CD4-positive, alpha-beta T cell (primary cell): ENCODE data around the gene ATP5F1D. TPM values are rescaled to one million over a fixed set of nuclear protein-coding genes. Genes with fewer than 3 reads are reported as not detected.

Experiments
- ATAC-seq: fragments of 200-7000 bp; cut with Tn5 transposase; one replicate; pipeline ENCODE4 v1.10.0; 2022; ENCODE audit warnings: mild to moderate bottlenecking; ENCODE audit not compliant: poor library complexity
- CTCF ChIA-PET: fragments of 350-600 bp; sonication (Branson Sonifier 250); formaldehyde crosslinking; loops from one replicate; lab custom pipeline; 2021; ENCODE audit warnings: antibody characterized with exemption, inconsistent platforms; lab: Charles Lee
- POLR2A ChIA-PET: fragments of 350-600 bp; sonication (Branson Sonifier 250); formaldehyde crosslinking; loops from one replicate; lab custom pipeline; 2021; ENCODE audit warnings: antibody characterized with exemption, inconsistent platforms; lab: Charles Lee
- DNase-seq, 14 experiments: peaks; one replicate each; pipeline ENCODE4 v3.0.0-alpha.2; 2013 to 2020; ENCODE audit warnings: mixed read lengths in 2 of 14
- H3K27ac ChIP-seq, 2 donors: one replicate each; pipeline versions ENCODE4 v1.5.1 to v1.7.0; 2013; ENCODE audit warnings: low read length in 2 of 2, low read depth in 1 of 2, mild to moderate bottlenecking in 1 of 2
- H3K27me3 ChIP-seq, 2 experiments: 1 replicate in 1 of 2; 2 replicates in 1 of 2; pipeline versions ENCODE4 v1.6.1 to v1.7.0; 2013; ENCODE audit warnings: low read length in 2 of 2, control low read depth in 1 of 2, mild to moderate bottlenecking in 1 of 2, moderate library complexity in 1 of 2; ENCODE audit not compliant: insufficient read depth in 2 of 2, control insufficient read depth in 1 of 2
- H3K36me3 ChIP-seq: one replicate; pipeline ENCODE4 v1.6.1; 2013; ENCODE audit warnings: low read length, control low read depth; ENCODE audit not compliant: insufficient read depth
- H3K4me1 ChIP-seq: one replicate; pipeline ENCODE4 v1.6.1; 2013; ENCODE audit warnings: low read length, control low read depth; ENCODE audit not compliant: insufficient read depth
- H3K4me3 ChIP-seq: one replicate; pipeline ENCODE4 v1.5.1; 2013; ENCODE audit warnings: mild to moderate bottlenecking, low read length, moderate library complexity
- H3K9me3 ChIP-seq, 2 experiments: 1 replicate in 1 of 2; 2 replicates in 1 of 2; pipeline versions ENCODE4 v1.6.1 to v1.7.0; 2013; ENCODE audit warnings: low read length in 2 of 2, mild to moderate bottlenecking in 2 of 2, control low read depth in 1 of 2, moderate library complexity in 1 of 2; ENCODE audit not compliant: control insufficient read depth in 1 of 2, insufficient read depth in 1 of 2
- H3K27ac Mint-ChIP-seq: one replicate; pipeline ENCODE4 v1.8.0; 2020; ENCODE audit warnings: mixed read lengths
- H3K27me3 Mint-ChIP-seq: one replicate; pipeline ENCODE4 v1.8.0; 2021; ENCODE audit warnings: mixed read lengths
- H3K36me3 Mint-ChIP-seq: one replicate; pipeline ENCODE4 v1.8.0; 2021; ENCODE audit warnings: low read depth, mixed read lengths
- H3K4me1 Mint-ChIP-seq: one replicate; pipeline ENCODE4 v1.8.0; 2021; ENCODE audit warnings: low read depth, mixed read lengths
- H3K4me3 Mint-ChIP-seq: one replicate; pipeline ENCODE4 v1.8.0; 2020; ENCODE audit warnings: mild to moderate bottlenecking, mixed read lengths
- H3K9me3 Mint-ChIP-seq: one replicate; pipeline ENCODE4 v1.8.0; 2020; ENCODE audit warnings: mixed read lengths
- intact Hi-C, 2 experiments: fragments of 100-400 bp; cut with DNase I in 1 of 2; cut with micrococcal nuclease in 1 of 2; formaldehyde crosslinking; loops; one replicate each; pipeline versions ENCODE4 v1.15.1 to v1.9.0; 2023 to 2025; cut with DNase I, micrococcal nuclease
- total RNA-seq, 174 experiments: library from RNA in 2 of 174; stranded (reverse) in 2 of 174; gene quantifications; one replicate each; pipeline ENCODE4 v1.2.3 and lab custom pipeline; 2021 to 2026
- TF ChIP-seq, protein P1 (sequence below): fragments of 200-600 bp; IDR thresholded peaks from one replicate; pipeline ENCODE4 v1.8.0; 2022; ENCODE audit warnings: antibody characterized with exemption, mild to moderate bottlenecking

ATP5F1D gene
- total RNA-seq, 2 experiments from 2014 or later = 77.6 to 92.6 TPM

DNA sequence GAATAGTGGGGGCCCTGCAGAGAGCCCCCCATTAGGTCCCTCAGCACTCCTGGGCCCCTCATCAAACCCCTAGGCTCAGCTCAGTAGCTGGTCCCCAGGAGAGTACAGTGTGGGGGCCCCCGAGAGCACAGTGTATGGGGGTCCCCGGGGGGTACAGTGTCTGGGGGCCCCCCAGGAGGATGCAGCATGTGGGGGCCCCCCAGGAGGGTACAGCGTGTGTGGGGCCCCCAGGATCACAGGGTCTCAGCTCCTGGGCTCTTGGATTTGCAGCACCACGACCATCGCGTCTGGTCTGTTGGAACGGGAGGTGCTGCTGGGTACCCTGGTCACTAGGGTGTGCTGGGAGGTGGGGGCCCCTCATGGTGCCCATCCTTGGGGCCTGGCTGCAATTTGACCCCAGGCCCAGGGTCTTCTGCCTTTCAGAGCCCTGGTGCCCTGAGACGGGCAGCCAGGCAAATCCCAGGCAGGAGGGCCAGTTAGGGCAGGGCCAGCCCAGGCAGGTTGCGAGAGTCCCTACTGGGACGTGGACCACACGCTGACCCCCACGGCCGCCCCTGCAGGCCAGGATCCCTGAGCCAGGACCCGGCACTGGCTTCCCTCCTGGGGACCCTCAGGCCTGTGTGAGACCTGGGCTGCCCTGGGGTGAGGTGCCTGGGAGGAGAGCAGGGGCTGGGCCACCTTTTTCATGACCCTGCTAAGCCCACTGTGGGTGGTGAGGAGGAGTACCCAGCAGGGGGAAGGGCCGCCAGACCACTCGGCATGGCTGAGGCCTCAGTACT lies 17.3 kb upstream of the ATP5F1D start:
- peaks cover 49% of the 10 kb centered on the region for H3K36me3 ChIP-seq
- no peaks in the 10 kb centered on the region for H3K27me3 ChIP-seq
- DNase-seq (no peak), ATAC-seq (no peak)
- Mint-ChIP-seq H3K36me3 (peaks cover 7% of the 10 kb centered on the region), H3K4me3 (no peak overlapping the region), H3K27ac (no peak overlapping the region), H3K9me3 (no peaks in the 10 kb centered on the region), H3K27me3 (no peaks in the 10 kb centered on the region), H3K4me1 (no peaks in the 10 kb centered on the region)
- POLR2A ChIA-PET = no interaction called here
- no peak overlapping the region for H3K27ac ChIP-seq
- no peak overlapping the region for H3K4me3 ChIP-seq
- CTCF ChIA-PET = no interaction called here
- TF ChIP-seq, protein P1, sequence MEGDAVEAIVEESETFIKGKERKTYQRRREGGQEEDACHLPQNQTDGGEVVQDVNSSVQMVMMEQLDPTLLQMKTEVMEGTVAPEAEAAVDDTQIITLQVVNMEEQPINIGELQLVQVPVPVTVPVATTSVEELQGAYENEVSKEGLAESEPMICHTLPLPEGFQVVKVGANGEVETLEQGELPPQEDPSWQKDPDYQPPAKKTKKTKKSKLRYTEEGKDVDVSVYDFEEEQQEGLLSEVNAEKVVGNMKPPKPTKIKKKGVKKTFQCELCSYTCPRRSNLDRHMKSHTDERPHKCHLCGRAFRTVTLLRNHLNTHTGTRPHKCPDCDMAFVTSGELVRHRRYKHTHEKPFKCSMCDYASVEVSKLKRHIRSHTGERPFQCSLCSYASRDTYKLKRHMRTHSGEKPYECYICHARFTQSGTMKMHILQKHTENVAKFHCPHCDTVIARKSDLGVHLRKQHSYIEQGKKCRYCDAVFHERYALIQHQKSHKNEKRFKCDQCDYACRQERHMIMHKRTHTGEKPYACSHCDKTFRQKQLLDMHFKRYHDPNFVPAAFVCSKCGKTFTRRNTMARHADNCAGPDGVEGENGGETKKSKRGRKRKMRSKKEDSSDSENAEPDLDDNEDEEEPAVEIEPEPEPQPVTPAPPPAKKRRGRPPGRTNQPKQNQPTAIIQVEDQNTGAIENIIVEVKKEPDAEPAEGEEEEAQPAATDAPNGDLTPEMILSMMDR = no peak
- no peaks in the 10 kb centered on the region for H3K4me1 ChIP-seq
- H3K9me3 ChIP-seq = peaks cover 0 to 5% of the 10 kb centered on the region in 2 experiments
- intact Hi-C loops = no loop called here

DNA sequence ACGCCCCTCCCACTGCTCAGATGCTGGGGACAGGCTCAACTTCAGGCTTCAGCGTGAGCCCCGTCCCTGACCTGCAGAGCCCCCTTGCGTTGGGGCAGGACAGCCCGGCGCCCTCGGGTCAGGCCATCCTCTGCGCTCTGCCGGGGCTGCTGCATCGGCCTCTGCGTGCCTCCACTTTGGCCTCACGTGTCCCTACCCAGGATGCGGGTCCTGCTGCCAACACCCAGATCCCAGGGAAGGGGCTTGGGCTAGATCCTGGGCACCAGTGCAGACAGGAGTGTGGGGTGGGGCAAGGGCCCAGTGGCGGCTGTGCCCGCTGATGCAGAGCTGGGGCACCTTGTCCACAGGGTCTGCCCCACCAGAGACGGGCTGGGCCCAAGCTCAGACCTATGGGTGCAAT lies 16.7 kb upstream of the ATP5F1D start:
- Histone ChIP-seq H3K4me3 (no peak overlapping the region), H3K36me3 (peaks cover 47% of the 10 kb centered on the region), H3K9me3 (peaks cover 0 to 5% of the 10 kb centered on the region in 2 experiments), H3K27ac (no peak overlapping the region), H3K4me1 (no peaks in the 10 kb centered on the region), H3K27me3 (no peaks in the 10 kb centered on the region)
- ATAC-seq (no peak), DNase-seq (no peak)
- ChIA-PET CTCF (no interaction called here), POLR2A (interaction anchor here (1.3 kb wide), 1 partner anchor 44 kb away, joined by 4 read pairs; the partner anchor contains the start of gene CIRBP)
- Mint-ChIP-seq H3K4me3 (no peak overlapping the region), H3K27ac (no peak overlapping the region), H3K4me1 (no peaks in the 10 kb centered on the region), H3K36me3 (peaks cover 7% of the 10 kb centered on the region), H3K27me3 (no peaks in the 10 kb centered on the region), H3K9me3 (no peaks in the 10 kb centered on the region)
- intact Hi-C loops = no loop called here
- TF ChIP-seq, protein P1 = no peak

DNA sequence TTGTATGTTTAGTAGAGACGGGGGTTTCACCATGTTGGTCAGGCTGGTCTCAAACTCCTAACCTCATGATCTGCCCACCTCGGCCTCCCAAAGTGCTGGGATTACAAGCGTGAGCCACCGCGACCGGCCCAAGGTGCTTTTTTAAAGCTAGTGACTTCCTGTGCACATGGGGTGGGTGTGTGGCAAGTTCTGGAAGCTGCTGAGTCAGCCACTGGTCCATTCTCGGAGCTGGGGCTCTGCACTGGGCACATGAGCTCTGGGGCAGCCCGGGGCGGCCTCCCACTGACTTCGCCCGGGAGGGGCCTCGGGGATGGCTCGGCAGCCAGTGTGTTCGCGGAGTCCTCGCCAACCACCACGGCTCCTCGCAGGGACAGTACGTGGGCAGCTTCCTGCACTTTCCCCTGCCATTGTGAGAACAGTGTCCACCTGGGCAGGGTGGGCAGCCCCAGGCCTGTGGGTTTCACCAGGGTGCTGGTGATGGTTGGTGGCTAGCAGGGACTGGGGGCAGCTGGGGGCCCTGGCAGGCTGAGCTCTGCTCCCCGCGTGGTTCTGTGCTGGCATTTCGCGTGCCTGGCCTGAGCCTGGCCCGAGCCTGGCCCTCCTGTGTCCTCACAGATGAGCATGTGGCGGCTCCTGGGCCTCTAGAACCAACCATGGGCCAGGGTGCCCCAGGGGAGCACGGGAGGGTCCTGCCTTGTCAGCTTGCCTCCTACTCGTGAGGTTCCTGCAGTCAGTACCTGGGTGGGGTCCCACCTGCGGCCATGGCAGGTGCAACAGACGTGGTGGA lies 15.9 kb upstream of the ATP5F1D start:
- Histone ChIP-seq H3K4me3 (no peak overlapping the region), H3K27ac (no peak overlapping the region), H3K36me3 (peaks cover 40% of the 10 kb centered on the region), H3K9me3 (peaks cover 0 to 5% of the 10 kb centered on the region in 2 experiments), H3K27me3 (no peaks in the 10 kb centered on the region), H3K4me1 (no peaks in the 10 kb centered on the region)
- ChIA-PET POLR2A (interaction anchor here (1.3 kb wide), 1 partner anchor 43 kb away, joined by 4 read pairs; the partner anchor contains the start of gene CIRBP), CTCF (no interaction called here)
- H3K4me3 Mint-ChIP-seq = no peak overlapping the region
- intact Hi-C loops = no loop called here
- no peak for DNase-seq
- no peaks in the 10 kb centered on the region for H3K4me1 Mint-ChIP-seq
- H3K9me3 Mint-ChIP-seq = no peaks in the 10 kb centered on the region
- H3K36me3 Mint-ChIP-seq = peaks cover 7% of the 10 kb centered on the region
- TF ChIP-seq, protein P1 = no peak
- H3K27me3 Mint-ChIP-seq = no peaks in the 10 kb centered on the region
- H3K27ac Mint-ChIP-seq = no peak overlapping the region
- no peak for ATAC-seq
